IPS-NIHi7 (cell line): ENCODE results near the gene TTC38.
"Not testable (repeated sequence)": the region's sequence is repeated elsewhere in the genome, so short reads cannot be mapped to it uniquely, and the experiment has no call there.

Source experiments
- DNase-seq: peaks from one replicate; pipeline ENCODE4 v3.0.0; 2012; ENCODE audit warnings: mixed read lengths; ENCODE audit errors: extremely low spot score

Gene TTC38

DNA sequence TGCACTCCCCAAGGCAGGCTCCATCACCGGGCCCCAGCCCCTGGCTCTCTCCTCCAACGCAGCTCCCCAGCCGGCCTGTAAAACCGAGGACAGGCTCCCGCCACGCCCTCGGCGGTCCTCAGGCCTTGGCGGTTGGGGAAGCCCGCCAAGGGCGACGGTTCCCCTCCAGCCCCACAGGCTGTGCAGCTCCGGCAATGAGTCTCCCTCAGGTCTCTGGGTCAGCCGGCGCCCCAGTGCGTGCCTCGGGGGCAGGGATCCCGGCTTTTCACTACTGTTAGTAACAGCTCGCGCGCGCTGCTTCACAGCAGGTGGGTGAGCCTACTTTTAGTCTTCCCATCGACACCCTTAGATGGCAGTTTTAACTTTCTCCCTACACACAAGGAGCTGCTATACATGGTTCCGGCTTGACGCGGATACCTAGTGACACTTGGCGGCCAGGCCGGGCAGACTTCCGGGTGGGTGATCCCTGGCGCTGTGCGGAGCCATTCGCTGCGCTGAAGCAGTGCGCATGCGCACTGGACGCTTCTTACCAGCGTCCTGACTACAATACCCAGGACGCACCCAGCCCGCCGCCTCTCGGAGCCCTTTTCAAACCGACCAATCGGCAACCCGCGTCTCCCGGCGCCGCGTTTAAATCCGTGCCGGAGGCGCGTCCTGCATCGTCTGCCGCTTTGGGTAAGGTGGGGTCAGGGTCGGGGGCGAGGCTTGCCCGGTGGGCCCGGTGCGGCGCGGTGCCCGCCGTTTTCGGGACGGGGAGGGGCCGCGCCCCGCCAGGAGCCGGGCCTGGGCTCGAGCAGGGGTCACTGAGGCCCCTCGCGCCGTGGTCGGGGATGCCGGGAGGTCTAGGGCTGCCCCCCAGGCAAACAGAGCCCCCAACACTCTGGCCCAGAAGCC, 28.7 kb downstream of the TTC38 start, which contains the start of gene GTSE1:
TSS of gene GTSE1 (plus strand) at position 614 of the 894 bp plus-strand sequence. CDS start 531 bp downstream, outside the sequence.
- DNase-seq, result peak; percentile 100

DNA sequence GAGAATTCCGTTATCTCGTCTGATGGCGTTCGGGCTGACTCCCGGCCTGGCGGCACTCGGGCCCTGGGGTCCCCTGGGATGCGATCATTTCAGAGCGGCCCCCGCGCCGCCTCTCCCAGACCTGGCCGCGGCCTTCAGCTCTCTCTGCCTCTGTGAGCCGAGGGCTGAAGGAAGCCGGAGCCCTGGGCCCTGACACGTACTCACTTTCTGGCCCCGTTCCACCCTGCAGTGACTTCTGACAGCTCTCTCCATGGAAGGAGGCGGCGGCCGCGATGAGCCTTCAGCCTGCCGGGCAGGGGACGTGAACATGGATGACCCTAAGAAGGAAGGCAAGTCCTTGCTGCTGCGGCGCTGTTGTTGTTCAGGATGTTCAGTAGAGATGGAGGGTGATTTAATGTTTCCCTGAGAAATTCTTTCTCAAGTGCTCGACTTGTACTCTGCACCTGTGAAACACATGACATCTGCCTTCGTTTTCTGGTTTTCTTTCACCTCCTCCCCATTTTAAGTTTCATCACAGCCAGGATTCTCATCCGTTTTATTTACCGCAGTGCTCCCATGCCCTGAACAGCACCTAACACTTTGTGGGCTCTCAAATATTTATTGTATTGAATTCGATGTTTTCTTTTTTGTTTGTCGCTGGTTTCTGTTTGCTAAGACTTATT, 29.5 kb downstream of the TTC38 start:
- DNase-seq, result peak; percentile 43

DNA sequence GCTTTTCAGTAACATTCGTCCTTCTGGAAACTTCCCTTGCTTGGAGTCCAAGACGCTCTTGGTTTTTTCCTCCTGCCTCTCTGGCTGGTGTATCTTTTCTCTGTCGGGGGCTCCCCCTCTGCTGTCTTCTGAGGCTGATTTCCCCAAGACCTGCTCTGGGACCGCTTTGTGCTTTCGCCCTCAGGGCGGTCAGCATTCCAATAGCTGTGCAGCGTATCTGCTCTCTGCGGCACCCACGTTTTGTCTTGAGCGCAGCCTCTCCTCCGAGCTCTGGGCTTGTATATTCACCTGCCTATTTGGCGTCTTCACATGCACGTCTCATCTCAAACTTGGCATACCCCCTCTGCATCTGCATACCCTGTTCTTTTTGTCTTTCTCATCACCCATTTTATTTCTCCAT, 31.3 kb downstream of the TTC38 start:
- DNase-seq, result no peak

DNA sequence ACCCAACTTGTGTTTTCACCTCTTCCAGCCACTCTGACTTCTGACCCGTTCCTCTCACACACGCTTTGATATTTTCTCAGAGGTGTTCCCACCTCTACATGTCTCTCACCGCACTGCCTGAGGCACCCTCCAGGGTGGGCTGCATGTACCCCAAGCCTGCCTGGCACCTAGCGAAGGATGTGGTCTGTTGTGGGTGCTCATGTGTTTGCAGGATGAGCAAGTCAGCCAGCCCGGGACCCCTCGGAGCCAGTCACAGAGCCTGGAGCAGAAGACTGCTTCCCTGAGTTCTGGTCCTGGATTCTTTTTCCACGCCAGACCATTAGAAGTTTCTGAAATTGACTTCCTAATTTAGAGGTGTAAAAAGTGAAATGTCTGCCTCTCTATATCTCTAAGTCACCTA, 32.7 kb downstream of the TTC38 start:
- no peak for DNase-seq

DNA sequence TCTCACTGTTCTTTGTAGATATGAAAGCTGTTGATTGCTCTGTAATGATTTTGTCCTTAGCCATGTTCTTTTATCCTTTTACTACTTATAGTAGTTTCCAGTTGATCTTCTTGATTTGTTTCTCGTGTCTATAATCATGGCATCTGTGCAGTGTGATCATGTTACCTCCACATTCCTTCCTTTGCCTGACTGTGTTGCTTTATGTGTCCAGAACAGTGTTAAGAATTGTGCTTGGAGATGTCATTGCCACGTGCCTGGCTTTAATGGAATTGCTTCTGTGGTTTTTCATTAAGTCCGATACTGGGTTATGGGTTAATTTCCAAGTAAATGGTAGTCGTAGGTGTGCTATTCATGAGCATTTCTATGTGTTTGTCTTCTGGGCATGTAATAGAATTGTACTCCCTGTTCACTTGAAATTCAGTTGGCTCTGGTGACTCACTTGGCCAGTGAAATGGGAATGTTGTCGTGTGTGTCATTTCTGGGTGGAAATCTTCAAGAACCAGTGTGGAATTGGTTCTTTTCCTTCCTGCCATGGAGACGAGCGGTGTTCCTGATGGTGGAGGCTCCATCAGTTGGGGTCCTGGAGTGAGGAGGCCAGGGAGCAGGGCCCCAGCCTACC, 35.6 kb downstream of the TTC38 start:
- no peak for DNase-seq

DNA sequence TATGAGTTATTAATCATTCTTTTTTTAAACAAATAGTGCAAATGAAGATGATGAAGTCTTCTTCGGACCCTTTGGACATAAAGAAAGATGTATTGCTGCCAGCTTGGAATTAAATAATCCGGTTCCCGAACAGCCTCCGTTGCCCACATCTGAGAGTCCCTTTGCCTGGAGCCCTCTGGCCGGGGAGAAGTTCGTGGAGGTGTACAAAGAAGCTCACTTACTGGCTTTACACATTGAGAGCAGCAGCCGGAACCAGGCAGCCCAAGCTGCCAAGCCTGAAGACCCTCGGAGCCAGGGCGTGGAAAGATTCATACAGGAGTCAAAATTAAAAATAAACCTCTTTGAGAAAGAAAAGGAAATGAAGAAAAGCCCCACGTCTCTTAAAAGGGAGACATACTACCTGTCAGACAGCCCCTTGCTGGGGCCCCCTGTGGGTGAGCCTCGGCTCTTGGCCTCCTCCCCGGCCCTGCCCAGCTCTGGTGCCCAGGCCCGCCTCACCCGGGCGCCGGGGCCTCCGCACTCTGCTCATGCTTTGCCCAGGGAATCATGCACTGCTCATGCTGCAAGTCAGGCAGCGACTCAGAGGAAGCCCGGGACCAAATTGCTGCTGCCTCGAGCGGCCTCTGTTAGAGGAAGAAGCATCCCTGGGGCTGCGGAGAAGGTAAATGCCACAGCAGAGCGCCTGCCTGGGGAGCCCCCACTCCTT, 40.6 kb downstream of the TTC38 start:
- DNase-seq, result no peak

DNA sequence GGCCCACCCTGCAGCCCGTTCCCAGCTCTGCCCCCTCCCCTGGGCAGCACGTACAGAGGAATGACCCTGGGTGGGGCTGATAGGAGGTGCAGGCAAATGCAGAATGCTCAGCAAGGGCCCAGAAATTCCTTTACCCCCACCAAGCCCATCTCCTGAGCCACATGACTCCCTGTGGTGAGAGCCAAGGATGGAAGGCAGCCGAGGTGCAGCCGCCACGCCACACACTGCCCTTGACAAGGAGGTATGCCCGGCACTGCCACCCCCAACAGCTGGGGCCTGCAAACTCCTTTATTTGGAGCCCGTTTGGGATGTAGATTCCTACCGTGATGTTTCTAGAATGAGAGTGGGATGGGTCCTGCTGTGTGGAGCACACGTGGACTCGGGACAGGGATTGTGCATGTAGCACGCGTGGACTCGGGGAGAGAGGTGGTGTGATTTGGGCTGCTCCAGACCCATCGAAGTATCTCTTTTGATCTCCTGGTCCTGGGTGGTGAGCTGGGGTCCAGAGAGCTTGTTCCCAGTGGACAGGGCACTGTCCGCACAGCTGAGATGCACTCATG, 41.8 kb downstream of the TTC38 start:
- DNase-seq, result no peak

DNA sequence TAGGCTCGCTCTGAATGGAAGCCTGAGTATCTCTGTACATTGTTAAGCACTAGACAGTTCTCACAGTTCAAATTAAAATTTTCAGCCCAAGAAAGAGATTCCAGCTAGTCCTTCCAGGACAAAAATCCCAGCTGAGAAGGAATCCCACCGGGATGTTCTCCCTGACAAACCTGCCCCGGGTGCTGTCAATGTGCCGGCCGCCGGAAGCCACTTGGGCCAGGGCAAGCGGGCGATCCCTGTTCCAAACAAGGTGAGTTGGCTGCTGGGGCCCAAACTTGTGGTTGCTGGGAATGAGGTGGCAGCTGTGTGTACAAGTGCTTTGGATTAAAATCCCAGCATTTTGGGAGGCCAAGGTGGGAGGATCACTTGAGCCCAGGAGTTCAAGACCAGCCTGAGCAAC, 44.2 kb downstream of the TTC38 start:
- no peak for DNase-seq

DNA sequence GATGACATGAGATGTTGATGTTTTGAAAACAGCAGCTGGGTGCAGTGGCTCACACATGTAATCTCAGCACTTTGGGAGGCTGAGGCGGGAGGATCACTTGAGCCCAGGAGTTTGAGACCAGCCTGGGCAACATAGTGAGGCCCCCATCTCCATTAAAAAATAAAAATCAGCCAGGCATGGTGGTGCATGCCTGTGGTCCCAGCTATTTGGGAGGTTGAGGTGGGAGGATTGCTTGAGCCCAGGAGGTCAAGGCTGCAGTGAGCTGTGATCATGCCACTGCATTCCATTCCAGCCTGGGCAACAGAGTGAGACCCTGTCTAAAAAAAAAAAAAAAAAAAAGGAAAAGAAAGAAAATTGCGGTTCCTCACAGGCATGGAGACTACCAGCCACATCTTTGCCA, 45.0 kb downstream of the TTC38 start:
- DNase-seq, result not testable (repeated sequence)

DNA sequence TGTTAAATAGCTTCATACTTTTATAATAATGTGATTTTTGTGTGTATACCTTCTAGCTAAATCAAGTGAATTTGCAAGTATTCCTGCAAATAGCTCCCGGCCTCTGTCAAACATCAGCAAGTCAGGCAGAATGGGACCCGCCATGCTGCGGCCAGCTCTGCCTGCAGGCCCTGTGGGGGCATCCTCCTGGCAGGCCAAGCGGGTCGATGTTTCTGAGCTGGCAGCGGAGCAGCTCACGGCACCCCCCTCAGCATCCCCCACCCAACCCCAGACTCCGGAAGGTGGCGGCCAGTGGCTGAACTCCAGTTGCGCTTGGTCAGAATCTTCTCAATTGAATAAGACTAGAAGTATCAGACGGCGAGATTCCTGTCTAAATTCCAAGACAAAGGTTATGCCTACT, 48.2 kb downstream of the TTC38 start:
- no peak for DNase-seq

DNA sequence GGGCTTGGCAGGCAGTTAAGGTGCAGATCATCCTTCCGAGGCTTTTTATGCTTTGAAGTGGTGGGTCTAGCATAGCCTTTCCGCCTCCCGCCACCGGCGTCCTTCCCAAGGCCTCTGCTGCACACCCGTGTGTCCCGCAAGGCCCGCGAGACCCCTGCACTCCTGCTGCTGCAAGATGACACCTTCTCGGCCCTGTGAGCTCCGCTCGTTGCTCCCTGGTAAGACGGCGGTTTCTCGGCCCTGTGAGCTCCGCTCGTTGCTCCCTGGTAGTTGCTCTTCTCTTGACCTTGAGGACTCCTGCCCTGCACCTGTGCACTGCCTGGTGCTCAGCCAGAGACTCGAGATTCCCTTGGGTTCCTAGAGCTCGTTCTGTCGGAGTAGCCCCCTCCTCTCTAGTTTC, 49.8 kb downstream of the TTC38 start:
- DNase-seq, result no peak

DNA sequence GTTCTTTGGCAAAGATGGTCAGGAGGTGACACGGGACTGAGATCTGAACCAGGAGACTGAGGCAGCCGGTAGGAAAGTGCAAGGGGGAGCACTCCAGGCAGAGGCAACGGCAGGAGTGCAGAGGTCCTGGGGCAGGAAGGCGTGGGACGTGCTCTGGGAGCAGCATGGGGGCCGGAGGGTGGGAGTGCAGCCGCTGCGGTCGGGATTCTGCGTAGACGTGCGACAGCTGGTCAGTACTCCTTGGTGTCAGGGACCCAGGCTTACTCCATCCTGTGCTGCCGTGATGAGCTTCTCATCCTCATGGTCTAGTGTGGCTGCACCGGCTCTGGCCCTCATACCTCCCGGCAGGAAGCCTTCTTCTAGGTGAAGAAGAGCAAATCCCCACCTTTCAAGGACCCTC, 50.8 kb downstream of the TTC38 start:
- no peak for DNase-seq

DNA sequence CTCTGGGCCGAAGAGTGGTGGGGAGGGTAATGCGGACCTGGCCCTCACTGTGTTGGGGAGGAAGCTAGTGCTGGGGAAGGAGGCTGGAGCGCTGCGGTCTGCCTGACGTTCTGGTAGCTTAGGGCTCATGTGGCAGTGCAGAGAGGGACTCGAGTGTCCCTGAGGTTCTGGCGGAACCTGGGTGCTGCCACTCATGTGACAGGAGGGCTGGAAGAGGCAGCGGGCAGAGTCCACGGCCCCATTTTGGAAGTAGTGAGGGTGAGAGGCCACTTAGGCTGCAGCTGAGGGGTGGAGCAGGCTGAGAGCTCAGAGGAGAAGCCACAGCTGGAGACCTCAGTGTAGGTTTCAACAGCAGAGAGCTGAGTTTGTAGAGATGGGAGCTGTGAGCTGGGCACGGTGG, 51.5 kb downstream of the TTC38 start:
- no peak for DNase-seq

DNA sequence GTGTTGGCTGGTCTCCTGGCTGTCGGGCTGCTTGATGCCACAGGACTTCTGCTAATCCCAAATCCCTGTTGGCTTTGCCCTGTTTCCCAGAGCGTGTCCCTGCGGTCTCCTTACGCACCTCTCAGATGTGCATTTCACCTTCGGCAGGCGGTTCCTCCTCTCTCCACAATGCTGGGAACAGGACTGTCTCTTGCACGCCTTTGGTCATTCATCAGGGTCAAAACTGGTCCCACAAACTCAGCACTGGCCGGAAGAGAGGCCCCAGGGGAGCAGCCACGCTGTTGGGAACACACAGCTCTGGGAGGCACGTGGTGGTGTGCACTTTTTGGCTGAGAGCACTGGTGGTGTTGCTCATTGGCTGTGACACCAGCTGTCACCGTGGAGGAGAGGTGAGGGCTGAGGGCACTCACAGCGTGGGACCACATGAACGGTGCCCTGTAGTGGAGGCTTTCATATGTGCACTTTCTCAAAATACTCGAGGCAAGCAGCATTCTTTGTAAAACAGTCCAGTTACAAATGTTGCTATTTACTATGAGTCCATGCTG, 52.4 kb downstream of the TTC38 start:
- no peak for DNase-seq

DNA sequence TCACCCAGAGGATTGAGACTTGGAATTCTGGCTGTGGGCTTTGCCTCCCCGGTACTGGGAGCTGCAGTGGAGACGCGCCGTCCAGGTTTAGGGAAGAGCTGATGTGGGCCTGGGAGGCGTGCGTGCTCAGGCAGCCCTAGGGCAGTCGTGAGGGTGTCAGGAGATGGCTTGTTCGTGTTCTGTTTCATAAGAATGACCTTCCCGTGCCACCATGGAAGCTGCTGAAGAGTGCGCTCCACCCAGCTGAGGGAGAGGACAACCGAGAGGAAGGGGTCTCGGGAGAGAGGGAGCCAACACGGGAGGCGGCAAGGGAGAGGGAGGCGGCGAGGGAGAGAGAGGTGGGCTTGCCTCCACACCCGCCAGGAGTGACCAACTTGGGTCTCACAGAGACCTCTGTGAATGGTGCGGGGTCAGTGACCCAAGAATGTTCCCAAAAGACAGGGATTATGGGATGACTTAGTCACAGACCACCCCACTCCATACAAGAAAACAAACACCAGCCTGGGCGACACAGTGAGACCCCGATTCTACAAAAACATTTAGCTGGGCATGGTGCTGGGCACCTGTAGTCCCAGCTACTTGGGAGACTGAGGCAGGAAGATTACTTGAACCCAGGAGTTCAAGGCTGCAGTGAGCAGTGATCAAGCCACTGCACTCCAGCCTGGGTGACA, 53.0 kb downstream of the TTC38 start:
- DNase-seq, result no peak

DNA sequence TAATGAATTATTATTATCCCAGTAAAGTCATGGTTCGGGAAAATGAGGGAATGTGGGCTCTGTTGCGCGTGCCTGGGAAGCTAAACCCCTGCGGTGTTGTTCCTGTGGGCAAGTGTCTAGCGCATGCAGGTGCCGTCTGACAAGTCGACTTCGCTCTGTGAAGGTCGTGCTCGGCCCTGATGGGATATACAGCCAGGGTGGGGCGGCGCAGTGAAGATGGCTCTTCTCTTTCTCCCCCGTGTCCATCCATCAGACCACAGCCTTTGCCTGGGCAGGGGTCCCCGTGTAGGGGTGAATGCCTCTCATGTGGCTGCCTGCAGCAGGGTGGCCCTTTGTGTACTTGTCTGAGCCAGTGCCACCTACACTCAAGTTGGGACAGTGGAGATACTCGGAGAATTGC, 54.9 kb downstream of the TTC38 start:
- no peak for DNase-seq

DNA sequence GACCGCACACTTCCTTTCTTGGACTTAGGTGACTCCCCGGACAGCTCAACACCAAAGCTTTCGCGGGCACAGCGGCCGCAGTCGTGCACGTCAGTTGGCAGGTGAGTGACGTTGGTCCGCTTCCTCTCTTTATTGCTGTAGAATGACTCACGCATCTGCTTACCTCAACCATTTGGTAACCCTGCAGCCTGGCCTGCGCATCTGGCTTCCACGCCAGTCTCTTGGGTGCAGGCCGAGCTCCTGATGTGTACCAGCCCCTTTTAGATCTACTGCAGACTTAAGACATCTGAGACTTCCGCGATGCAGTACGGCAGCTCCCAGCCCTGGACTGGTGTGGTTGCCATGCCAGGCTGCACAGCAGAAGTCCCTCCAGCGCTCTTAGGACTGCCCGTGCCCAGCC, 55.4 kb downstream of the TTC38 start:
- no peak for DNase-seq

DNA sequence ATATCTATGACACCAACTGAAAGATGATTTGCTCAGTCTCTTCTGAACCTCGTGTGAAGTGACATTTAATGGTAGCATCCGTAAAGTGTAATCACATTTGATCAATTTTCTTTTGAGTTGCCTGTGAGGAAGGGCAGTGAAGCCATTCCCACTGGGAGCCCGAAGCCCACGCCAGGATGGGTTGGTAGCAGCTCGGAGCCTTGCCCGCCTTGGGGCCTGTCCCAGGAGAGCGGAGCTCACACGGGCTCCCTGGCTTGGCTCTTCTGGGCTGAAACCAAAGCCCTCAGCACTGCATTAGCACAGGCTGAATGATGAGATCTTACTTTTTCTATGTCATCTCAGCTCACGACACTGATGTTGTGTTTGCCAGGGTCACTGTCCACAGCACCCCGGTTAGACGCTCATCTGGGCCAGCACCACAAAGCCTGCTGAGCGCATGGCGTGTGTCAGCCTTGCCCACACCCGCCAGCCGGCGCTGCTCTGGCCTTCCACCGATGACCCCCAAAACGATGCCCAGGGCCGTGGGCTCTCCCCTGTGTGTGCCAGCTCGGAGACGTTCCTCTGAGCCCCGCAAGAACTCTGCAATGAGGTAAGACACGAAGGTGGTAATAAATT, 58.4 kb downstream of the TTC38 start:
- no peak for DNase-seq

DNA sequence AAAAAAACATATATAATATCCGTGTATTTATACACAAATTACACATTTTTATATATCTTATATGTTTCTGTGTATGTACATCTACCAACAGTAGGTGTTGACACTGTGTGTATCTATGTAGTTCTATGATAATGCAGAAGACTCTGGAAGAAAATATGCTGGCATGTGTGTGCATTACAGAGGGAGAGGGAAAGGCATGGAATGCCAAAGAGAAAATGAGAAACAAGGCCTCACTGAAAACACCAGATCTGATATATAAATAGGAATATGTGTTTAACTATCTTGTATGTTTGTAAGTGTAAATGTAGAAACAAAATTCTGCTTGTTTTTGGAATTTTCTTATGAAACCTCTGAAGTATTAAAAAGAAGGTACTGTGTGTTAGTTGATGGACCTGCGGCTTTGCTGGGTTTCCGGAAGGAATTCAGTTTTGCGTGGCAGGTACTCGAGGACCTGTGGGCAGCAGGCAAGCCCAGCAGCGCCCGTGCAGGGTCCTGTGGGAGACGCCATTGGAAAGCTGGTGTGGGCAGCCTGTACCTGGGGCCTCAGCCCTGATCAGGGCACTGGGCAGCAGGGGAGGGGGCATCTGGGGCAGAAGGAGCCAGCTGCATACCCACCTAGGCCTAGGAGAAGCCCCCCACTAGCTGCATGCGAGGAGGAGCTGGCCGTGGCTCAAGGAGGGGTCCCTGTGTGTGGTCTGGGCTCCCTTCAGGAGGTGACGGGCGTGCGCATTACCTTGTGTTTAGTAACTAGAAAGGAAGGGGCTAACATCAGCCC, 60.1 kb downstream of the TTC38 start:
- no peak for DNase-seq

DNA sequence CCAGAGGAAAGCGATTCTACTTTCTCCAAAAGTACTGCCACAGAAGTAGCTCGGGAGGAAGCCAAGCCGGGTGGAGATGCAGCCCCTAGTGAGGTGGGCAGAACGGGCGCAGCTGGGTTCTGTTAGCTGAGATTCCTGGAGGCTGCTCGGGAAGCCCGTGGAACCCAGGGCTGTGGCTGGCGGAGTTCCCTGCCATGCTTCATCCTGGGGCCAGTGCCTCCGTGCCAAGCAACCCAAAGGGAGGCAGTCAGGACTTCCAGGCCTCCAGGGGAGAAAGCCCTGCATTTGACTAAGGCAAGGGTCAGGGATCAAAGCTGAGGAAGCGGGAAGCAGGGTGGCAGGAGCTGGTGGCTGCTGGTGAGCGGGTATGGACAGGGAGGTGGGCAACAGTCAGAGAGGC, 61.0 kb downstream of the TTC38 start:
- no peak for DNase-seq
